ENCODE data around the gene ANKRD23. TPM values are rescaled to one million over a fixed set of nuclear protein-coding genes. Genes with fewer than 3 reads are reported as not detected.

Gene ANKRD23
- total and polyA plus RNA-seq, 2 of the 8 experiments (the other 6 are each of a cell fraction or from before 2014, with no cell fraction given) = 3.4 to 3.5 TPM

- no peak for TF ChIP-seq RNF2 (IDR thresholded peaks at IDR 0.05; ENCODE audit: borderline replicate concordance, low read depth, low read length, missing control alignments, poor library complexity, severe bottlenecking)
- no peak for TF ChIP-seq KDM5A (IDR thresholded peaks at IDR 0.05; ENCODE audit: low read length)
- TF ChIP-seq FOSL1 (IDR thresholded peaks at IDR 0.05; ENCODE audit: insufficient read depth, low read depth, low read length) = no peak
Measured at GRCh38 chr2:96887493-96888012, 43.7 kb upstream of the ANKRD23 start (continued).

Measured in H1 (cell line).